ENCODE measurements around the gene WFIKKN1. TPM values are rescaled to one million over a fixed set of nuclear protein-coding genes. Genes with fewer than 3 reads are reported as not detected.

WFIKKN1 gene
- total and polyA plus RNA-seq, 2 of the 4 experiments (the other 2 are of a cell fraction) = 0.10 TPM; not detected in 1

DNA sequence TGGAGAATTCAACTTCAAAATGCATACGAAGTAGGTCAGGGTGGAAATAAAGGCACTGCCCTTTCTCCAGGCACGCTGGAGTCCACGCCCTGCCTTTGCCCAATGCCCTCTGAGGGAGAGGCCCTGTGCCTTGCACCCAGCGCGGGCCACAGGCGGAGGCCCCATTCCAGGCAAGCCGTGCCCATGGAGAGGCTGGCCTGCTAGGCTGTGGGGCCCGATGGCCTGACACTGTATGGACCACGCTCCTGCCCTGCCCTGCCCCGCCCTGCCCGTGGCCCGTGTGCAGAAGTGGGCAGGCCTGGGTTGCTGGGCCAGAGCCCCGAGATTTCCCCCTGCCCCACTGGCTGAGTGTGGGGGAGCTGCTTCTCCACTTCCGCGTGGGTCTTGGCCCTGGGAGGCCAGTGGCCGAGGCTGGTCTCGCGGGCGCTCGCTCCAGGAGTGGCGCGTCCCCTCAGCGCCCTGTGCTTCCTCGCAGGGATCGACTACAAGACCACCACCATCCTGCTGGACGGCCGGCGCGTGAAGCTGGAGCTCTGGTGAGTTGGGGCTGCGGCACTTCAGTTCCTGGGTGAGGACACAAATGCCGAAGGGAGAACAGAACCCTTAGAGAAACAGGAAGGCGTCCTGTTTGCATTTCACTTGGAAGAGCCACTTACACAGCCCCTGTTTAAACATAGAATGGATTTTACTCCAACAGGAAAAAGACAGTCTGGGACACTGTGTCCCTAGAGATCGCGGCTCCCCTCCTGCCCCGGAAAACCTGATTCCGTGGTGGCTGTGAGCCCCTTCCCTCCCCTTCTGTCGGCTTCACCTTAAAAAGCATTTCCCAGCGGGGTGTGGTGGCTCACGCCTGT lies 13.8 kb upstream of the WFIKKN1 start:
- Histone ChIP-seq H4K5ac (ENCODE audit: low read depth, low read length) (no peak overlapping the region), H3K23ac (ENCODE audit: low read depth, low read length) (no peak overlapping the region), H2AK5ac (ENCODE audit: low read depth, low read length) (no peak overlapping the region), H3K79me1 (ENCODE audit: low read depth in 1 of 2, low read length in 2 of 2) (peaks cover 9 to 35% of the 10 kb centered on the region in 2 experiments; a peak in 3 of 4 replicates), H3K18ac (ENCODE audit: low read depth, low read length) (no peak overlapping the region), H4K8ac (ENCODE audit: low read depth in 2 of 2, low read length in 2 of 2) (no peak overlapping the region), H3K4me1 (ENCODE audit: control insufficient read depth, insufficient read depth, low read length) (peaks cover 3% of the 10 kb centered on the region; the same call in 1 of the 2 replicates), H3K56ac (ENCODE audit: extremely low read depth, insufficient read depth, low read length) (no peak overlapping the region), H3K27ac (ENCODE audit: insufficient read depth, low read length) (no peak overlapping the region), H2BK15ac (ENCODE audit: low read depth, low read length) (no peak overlapping the region), H3K27me3 (ENCODE audit: control insufficient read depth, insufficient read depth, low read length) (no peaks in the 10 kb centered on the region), H3K4me3 (ENCODE audit: insufficient read depth, low read depth, low read length) (no peak overlapping the region), H3K9me3 (ENCODE audit: control insufficient read depth, insufficient read depth, low read length) (no peaks in the 10 kb centered on the region), H3K4me2 (ENCODE audit: low read depth, low read length) (no peak overlapping the region), H3K14ac (replicated peaks; ENCODE audit: low read depth, low read length) (no peak overlapping the region), H3K4ac (ENCODE audit: low read depth, low read length) (no peak overlapping the region), H2BK20ac (ENCODE audit: low read depth, low read length) (no peak overlapping the region), H2AFZ (replicated peaks; ENCODE audit: low read length, poor library complexity) (peak overlapping the region; percentile 48), H4K20me1 (ENCODE audit: insufficient read depth, low read length) (peaks cover 20% of the 10 kb centered on the region), H2BK5ac (ENCODE audit: low read depth, low read length, poor library complexity, severe bottlenecking) (no peak overlapping the region), H2AK9ac (replicated peaks; ENCODE audit: low read depth, low read length, poor library complexity) (no peak overlapping the region), H3K9ac (ENCODE audit: low read depth, low read length) (no peak overlapping the region), H2BK120ac (ENCODE audit: low read depth, low read length) (no peak overlapping the region), H3K36me3 (ENCODE audit: control insufficient read depth, insufficient read depth, low read length) (peaks cover 5% of the 10 kb centered on the region; the same call in 1 of the 2 replicates), H4K91ac (ENCODE audit: insufficient read depth, low read depth, low read length) (no peak overlapping the region), H3K9me1 (ENCODE audit: insufficient read depth, low read length) (peaks cover 3% of the 10 kb centered on the region; the same call in 1 of the 2 replicates)
- 92% methylated on average over 15 of the region's 39 CpGs; no CpG with 5 or more reads in 1 of the 2 experiments for WGBS, 2 experiments (ENCODE audit: extremely low coverage in 2 of 2, insufficient read length in 1 of 2)
- no TSS peak for BruUV-seq (replicated peaks)
- DNase-seq (no peak), ATAC-seq (ENCODE audit: low read depth) (no peak)
- ChIA-PET POLR2A (ENCODE audit: unreplicated experiment) (no interaction called here), CTCF (no interaction called here)
- intact Hi-C loops (cut with micrococcal nuclease) = no loop called here
- dilution Hi-C loops (cut with HindIII; ENCODE audit: low sequenced_read_pairs, unreplicated experiment) = no loop called here
- in situ Hi-C loops (cut with MboI; ENCODE audit: low sequenced_read_pairs) = no loop called here
- TF ChIP-seq RCOR1 (IDR thresholded peaks at IDR 0.05; ENCODE audit: insufficient replicate concordance, low read length) = no peak
- no peak for TF ChIP-seq CEBPB (IDR thresholded peaks at IDR 0.05; ENCODE audit: low read depth, low read length)
- TF ChIP-seq MAFK (IDR thresholded peaks at IDR 0.05; ENCODE audit: low read depth, low read length) = no peak
- TF ChIP-seq, protein P1, sequence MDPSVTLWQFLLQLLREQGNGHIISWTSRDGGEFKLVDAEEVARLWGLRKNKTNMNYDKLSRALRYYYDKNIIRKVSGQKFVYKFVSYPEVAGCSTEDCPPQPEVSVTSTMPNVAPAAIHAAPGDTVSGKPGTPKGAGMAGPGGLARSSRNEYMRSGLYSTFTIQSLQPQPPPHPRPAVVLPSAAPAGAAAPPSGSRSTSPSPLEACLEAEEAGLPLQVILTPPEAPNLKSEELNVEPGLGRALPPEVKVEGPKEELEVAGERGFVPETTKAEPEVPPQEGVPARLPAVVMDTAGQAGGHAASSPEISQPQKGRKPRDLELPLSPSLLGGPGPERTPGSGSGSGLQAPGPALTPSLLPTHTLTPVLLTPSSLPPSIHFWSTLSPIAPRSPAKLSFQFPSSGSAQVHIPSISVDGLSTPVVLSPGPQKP (IDR thresholded peaks at IDR 0.05; ENCODE audit: borderline replicate concordance, low read depth, low read length) = no peak
- TF ChIP-seq POLR2A (IDR thresholded peaks at IDR 0.05; ENCODE audit: low read depth, low read length) = no peak
- no peak for TF ChIP-seq MAZ (IDR thresholded peaks at IDR 0.05; ENCODE audit: borderline replicate concordance, low read depth, low read length)
- TF ChIP-seq, protein P2, sequence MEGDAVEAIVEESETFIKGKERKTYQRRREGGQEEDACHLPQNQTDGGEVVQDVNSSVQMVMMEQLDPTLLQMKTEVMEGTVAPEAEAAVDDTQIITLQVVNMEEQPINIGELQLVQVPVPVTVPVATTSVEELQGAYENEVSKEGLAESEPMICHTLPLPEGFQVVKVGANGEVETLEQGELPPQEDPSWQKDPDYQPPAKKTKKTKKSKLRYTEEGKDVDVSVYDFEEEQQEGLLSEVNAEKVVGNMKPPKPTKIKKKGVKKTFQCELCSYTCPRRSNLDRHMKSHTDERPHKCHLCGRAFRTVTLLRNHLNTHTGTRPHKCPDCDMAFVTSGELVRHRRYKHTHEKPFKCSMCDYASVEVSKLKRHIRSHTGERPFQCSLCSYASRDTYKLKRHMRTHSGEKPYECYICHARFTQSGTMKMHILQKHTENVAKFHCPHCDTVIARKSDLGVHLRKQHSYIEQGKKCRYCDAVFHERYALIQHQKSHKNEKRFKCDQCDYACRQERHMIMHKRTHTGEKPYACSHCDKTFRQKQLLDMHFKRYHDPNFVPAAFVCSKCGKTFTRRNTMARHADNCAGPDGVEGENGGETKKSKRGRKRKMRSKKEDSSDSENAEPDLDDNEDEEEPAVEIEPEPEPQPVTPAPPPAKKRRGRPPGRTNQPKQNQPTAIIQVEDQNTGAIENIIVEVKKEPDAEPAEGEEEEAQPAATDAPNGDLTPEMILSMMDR (conservative IDR thresholded peaks at IDR 0.05; ENCODE audit: low read depth, low read length) = no peak
- TF ChIP-seq, protein P3, sequence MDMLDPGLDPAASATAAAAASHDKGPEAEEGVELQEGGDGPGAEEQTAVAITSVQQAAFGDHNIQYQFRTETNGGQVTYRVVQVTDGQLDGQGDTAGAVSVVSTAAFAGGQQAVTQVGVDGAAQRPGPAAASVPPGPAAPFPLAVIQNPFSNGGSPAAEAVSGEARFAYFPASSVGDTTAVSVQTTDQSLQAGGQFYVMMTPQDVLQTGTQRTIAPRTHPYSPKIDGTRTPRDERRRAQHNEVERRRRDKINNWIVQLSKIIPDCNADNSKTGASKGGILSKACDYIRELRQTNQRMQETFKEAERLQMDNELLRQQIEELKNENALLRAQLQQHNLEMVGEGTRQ (IDR thresholded peaks at IDR 0.05; ENCODE audit: low read depth, low read length) = no peak
- TF ChIP-seq MXI1 (IDR thresholded peaks at IDR 0.05; ENCODE audit: borderline replicate concordance, low read depth, low read length) = no peak
- TF ChIP-seq RFX5 (IDR thresholded peaks at IDR 0.05; ENCODE audit: low read depth, low read length) = no peak
- no peak for TF ChIP-seq BHLHE40 (IDR thresholded peaks at IDR 0.05; ENCODE audit: low read depth, low read length)
- TF ChIP-seq RAD21 (IDR thresholded peaks at IDR 0.05; ENCODE audit: low read length) = no peak
- TF ChIP-seq CHD1 (IDR thresholded peaks at IDR 0.05; ENCODE audit: low read depth, low read length) = no peak
- no peak for TF ChIP-seq FOS (IDR thresholded peaks at IDR 0.05; ENCODE audit: low read depth, low read length)
- no peak for TF ChIP-seq NFE2L2 (IDR thresholded peaks at IDR 0.05; ENCODE audit: low read depth, low read length)
